Stimulated activated naive CD8-positive, alpha-beta T cell treated with anti-CD3 and anti-CD28 coated beads, Interleukin-15, Interleukin-2, amounts not matched to agents 100 ng/mL and 50 ng/mL, for 24 hours (primary cell): Measurements from ENCODE around the gene RRP1B.
A peak's percentile ranks its signal among the peaks of the same experiment; 100 is the strongest.

Source experiments
- H3K27ac Mint-ChIP-seq: one replicate; pipeline ENCODE4 v1.8.0; 2021; ENCODE audit warnings: mild to moderate bottlenecking, mixed read lengths
- H3K27me3 Mint-ChIP-seq: one replicate; pipeline ENCODE4 v1.8.0; 2021; ENCODE audit warnings: mixed read lengths
- H3K36me3 Mint-ChIP-seq: one replicate; pipeline ENCODE4 v1.8.0; 2021; ENCODE audit warnings: low read depth, mixed read lengths
- H3K4me1 Mint-ChIP-seq: one replicate; pipeline ENCODE4 v1.8.0; 2021; ENCODE audit warnings: low read depth, mixed read lengths
- H3K4me3 Mint-ChIP-seq: one replicate; pipeline ENCODE4 v1.8.0; 2021; ENCODE audit warnings: mild to moderate bottlenecking, mixed read lengths
- H3K9me3 Mint-ChIP-seq: one replicate; pipeline ENCODE4 v1.8.0; 2021; ENCODE audit warnings: mixed read lengths

Gene RRP1B

DNA sequence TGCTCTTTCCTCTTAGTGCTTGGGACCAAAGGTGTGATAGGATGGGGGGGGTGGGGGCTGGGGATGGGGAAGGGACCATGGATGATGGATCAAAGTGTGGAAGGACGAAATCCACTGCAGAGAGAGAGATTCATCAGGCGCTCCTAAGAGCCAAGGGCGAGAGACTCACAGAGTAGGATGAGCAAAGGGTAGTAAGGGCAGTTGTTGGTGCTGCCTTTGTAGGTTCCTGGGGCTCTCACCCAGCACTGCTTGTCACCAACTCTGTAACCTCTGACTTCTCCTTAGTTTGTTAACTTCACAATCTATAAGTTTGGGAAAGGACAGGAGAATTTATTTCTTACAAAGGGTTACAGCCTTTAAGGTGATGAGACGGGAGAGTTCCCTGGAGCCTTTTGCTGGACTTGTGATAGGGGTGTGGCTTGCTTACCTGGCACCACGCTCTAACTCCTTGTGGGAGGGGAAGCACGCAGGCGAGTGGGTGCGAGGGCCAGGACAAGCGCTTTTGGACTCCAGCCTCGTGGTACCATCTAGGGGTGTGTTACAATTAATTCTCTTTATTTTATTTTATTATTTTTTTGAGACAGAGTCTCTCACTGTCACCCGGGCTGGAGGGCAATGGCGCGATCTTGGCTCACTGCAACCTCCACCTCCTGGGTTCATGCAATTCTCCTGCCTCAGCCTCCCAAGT lies 58.0 kb downstream of the RRP1B start:
- H3K27me3 Mint-ChIP-seq, result peaks cover 4% of the 10 kb centered on the region
- peak overlapping the region; percentile 67 for H3K27ac Mint-ChIP-seq
- no peaks in the 10 kb centered on the region for H3K9me3 Mint-ChIP-seq
- H3K4me3 Mint-ChIP-seq, result peak overlapping the region; percentile 52
- no peaks in the 10 kb centered on the region for H3K36me3 Mint-ChIP-seq
- peaks cover 34% of the 10 kb centered on the region for H3K4me1 Mint-ChIP-seq

GRCh38 chr21:43717967-43718871 lies 58.9 kb downstream of the RRP1B start:
- H3K36me3 Mint-ChIP-seq, result no peaks in the 10 kb centered on the region
- peaks cover 4% of the 10 kb centered on the region for H3K27me3 Mint-ChIP-seq
- H3K27ac Mint-ChIP-seq, result peak overlapping the region; percentile 55
- peak overlapping the region; percentile 75 for H3K4me3 Mint-ChIP-seq
- H3K4me1 Mint-ChIP-seq, result peaks cover 38% of the 10 kb centered on the region
- no peaks in the 10 kb centered on the region for H3K9me3 Mint-ChIP-seq

- H3K27me3 Mint-ChIP-seq, result peaks cover 4% of the 10 kb centered on the region
- peaks cover 38% of the 10 kb centered on the region for H3K4me1 Mint-ChIP-seq
- no peaks in the 10 kb centered on the region for H3K36me3 Mint-ChIP-seq
- H3K27ac Mint-ChIP-seq, result peak within 1 kb of the TSS; percentile 68
- no peaks in the 10 kb centered on the region for H3K9me3 Mint-ChIP-seq
- H3K4me3 Mint-ChIP-seq, result peak within 1 kb of the TSS; percentile 87
These were observed 59.8 kb downstream of the RRP1B start, which contains the start of gene PDXK for GRCh38 chr21:43718872-43719747. TSS of gene PDXK (plus strand) at chr21:43719129. CDS start at chr21:43719295, 166 bp downstream.

DNA sequence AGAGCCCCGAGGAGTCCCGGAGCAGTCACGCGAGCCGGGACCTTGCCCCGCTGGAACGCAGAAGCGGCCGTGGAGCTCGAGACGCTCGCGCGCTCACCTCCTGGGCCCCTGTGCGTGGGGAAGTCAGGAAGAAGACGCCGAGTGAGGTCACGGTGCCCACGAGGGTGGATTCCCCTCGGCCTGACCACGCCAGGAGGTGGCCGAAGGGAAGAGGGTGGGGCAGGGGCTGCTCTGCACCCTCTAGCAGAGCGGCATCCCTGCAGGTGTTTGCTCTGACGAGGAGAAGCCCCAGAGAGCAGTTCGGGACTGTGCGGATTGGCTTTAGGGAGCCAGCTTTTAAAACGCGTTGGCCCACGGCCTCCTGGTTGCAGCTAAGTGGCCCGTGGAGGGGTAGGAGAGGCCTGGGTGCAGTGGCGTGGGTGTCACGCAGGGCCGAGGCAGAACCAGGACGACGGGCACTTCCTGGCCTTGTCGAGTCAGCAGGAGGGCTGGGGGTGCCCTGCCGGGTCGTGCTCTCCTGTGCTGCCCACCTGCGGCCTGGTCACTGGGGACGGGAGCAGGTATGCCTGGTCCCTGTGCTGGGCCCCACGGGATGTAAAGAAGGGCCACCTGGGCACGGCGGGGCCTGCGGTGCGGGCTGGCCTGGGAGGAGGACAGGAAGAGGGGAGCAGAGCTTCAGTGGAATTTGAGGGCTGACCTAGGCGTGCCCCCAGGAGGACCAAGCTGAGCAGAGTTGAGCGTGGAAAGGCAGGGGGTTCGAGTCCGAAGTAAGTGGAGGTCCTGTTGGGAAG lies 60.6 kb downstream of the RRP1B start:
- peak overlapping the region; percentile 68 for H3K27ac Mint-ChIP-seq
- H3K27me3 Mint-ChIP-seq, result peaks cover 4% of the 10 kb centered on the region
- peaks cover 39% of the 10 kb centered on the region for H3K4me1 Mint-ChIP-seq
- no peaks in the 10 kb centered on the region for H3K9me3 Mint-ChIP-seq
- no peaks in the 10 kb centered on the region for H3K36me3 Mint-ChIP-seq
- peak overlapping the region; percentile 87 for H3K4me3 Mint-ChIP-seq

- H3K9me3 Mint-ChIP-seq, result no peaks in the 10 kb centered on the region
- no peak overlapping the region for H3K27ac Mint-ChIP-seq
- H3K4me3 Mint-ChIP-seq, result peak overlapping the region; percentile 87
- peaks cover 46% of the 10 kb centered on the region for H3K4me1 Mint-ChIP-seq
- H3K36me3 Mint-ChIP-seq, result no peaks in the 10 kb centered on the region
- peaks cover 4% of the 10 kb centered on the region for H3K27me3 Mint-ChIP-seq
These were observed 61.3 kb downstream of the RRP1B start for GRCh38 chr21:43720539-43721166.

DNA sequence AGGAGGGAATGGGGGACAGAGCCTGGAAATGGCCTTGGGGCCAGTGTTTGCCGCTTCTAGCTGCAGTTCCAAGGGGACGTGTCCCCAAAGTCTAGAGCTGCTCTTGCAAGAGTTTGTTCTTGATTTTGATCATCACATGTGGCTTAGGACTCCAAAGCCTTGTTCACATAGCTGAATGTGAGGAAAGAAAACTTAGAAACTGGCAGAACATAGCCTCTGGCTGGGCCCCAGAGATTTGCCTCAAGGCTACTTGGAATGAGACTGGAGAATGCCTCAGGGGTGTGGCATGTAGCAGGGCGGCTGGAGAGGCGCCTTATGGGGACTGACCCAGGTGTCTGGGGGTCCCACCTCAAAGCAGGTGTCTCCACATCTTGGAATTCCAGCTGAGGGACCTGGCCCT lies 61.8 kb downstream of the RRP1B start:
- no peaks in the 10 kb centered on the region for H3K36me3 Mint-ChIP-seq
- no peaks in the 10 kb centered on the region for H3K9me3 Mint-ChIP-seq
- H3K27me3 Mint-ChIP-seq, result peaks cover 4% of the 10 kb centered on the region
- H3K4me3 Mint-ChIP-seq, result peak overlapping the region; percentile 87
- no peak overlapping the region for H3K27ac Mint-ChIP-seq
- H3K4me1 Mint-ChIP-seq, result peaks cover 51% of the 10 kb centered on the region

DNA sequence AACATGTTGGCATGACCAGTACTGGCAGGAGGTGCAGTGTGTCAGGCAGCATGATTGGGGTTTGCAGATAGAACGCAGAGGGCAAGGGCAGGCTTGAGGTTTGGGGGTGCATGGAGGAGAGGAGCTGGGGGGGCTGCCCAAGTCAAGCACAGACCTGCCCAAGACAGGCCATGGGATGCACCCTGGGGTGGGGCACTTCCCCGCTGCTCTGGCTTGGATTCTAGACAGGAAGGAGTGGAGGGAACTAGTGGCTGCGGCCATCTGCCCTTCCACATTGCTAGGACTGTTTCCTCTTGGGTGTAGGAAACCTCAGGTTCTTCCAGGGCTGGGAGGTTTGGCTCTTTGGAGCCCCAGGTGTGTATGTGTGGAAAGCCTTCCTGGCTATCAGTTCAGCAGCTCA lies 62.6 kb downstream of the RRP1B start:
- Mint-ChIP-seq H3K27ac (no peak overlapping the region), H3K36me3 (no peaks in the 10 kb centered on the region), H3K9me3 (no peaks in the 10 kb centered on the region), H3K4me1 (peaks cover 50% of the 10 kb centered on the region), H3K4me3 (no peak overlapping the region), H3K27me3 (peaks cover 4% of the 10 kb centered on the region)

DNA sequence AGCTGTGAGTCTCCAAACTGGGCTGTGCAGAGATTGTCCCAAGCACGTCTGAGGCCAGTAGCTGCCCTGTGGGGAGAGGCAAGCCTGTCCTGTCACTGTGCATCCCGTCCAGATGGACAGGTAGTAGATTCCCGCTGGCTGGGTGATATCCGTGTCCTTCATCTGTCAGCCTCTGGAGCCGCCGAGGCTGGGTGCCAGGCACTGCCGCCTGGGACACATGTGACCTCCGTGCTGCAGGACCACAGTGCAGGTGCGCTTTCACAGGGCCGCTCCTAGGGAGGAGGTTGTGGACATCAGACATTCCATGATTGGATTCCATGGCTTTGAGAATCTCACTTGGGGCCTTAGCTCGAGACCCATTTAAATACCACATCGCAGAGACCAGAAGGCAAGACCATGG lies 64.3 kb downstream of the RRP1B start:
- no peaks in the 10 kb centered on the region for H3K27me3 Mint-ChIP-seq
- H3K36me3 Mint-ChIP-seq, result no peaks in the 10 kb centered on the region
- no peaks in the 10 kb centered on the region for H3K9me3 Mint-ChIP-seq
- H3K27ac Mint-ChIP-seq, result no peak overlapping the region
- H3K4me1 Mint-ChIP-seq, result peaks cover 57% of the 10 kb centered on the region
- H3K4me3 Mint-ChIP-seq, result no peak overlapping the region

DNA sequence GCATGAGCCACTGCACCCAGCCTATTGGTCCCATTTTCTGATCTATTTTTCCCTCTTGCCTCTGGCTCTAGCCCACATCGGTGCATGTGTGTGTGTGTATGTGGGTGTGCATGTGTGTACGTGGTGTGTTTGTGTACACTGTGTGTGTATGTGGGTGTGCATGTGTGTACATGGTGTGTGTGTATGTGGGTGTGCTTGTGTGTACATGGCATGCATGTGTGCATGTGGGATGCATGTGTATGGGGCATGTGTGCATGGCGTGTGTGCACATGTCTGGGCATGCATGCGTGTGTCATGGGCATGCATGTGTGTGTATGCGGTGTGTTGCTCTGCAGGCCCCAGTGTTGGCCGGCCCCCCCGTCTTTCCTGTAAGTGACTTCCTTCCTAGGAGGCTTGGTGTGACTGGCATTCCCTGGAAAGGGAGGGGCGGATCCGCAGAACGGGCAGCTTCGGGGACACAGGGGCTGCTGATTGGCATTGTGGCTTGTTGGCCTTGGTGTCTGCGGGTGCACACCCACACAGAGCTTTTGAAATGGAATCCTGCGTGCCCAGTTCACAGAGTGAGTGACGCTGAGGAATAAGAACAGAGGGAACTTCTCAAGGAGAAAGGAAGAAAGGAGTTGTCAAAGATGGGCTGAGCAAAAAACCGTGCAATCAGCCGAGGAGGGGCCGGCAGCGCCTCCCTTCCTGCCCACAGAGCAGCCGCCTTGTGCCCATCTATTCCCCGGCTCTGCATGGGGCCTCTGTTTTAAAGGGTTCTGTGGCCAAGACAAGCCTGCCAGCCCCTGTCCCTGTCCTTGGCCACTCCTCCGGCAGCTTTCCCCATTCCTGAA lies 67.5 kb downstream of the RRP1B start:
- H3K27me3 Mint-ChIP-seq, result no peaks in the 10 kb centered on the region
- H3K36me3 Mint-ChIP-seq, result no peaks in the 10 kb centered on the region
- peak overlapping the region; percentile 27 for H3K4me3 Mint-ChIP-seq
- H3K27ac Mint-ChIP-seq, result no peak overlapping the region
- no peaks in the 10 kb centered on the region for H3K9me3 Mint-ChIP-seq
- H3K4me1 Mint-ChIP-seq, result peaks cover 59% of the 10 kb centered on the region

DNA sequence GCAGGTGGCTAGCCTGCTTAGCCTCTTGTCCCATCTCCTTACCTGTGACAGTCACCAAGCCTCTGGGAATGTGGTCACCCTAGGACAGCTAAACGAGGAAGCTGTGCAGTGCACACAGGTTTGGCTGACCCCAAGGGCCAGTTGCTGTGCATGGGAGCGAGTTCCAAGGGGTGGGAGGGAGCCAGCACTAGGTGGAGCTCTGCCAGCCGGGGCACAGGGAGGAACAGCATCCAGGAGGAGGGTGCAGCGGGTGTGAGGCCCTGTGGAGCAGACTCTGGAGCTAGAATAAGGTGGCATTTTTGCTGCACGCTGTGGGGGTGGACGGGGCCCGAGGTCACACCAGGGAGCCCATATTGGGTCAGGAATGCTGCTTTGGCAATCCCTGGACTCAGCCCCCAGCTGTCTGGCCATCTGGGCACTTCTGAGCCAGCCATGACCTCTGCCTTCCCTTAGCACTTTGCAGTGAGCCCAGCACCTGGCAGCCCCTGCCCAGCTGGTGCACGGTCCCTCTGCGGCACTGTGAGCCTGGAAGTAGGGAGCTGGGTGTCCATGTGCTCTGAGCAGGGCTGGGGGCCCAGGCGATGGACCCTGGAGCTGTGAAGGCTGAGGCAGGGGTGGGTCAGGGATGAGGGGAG lies 68.3 kb downstream of the RRP1B start:
- Mint-ChIP-seq H3K36me3 (no peaks in the 10 kb centered on the region), H3K9me3 (no peaks in the 10 kb centered on the region), H3K4me3 (peak overlapping the region; percentile 85), H3K27me3 (no peaks in the 10 kb centered on the region), H3K27ac (peak overlapping the region; percentile 94), H3K4me1 (peaks cover 56% of the 10 kb centered on the region)

- Mint-ChIP-seq H3K4me1 (peaks cover 54% of the 10 kb centered on the region), H3K36me3 (no peaks in the 10 kb centered on the region), H3K27ac (peak overlapping the region; percentile 94), H3K9me3 (no peaks in the 10 kb centered on the region), H3K4me3 (peak overlapping the region; percentile 85), H3K27me3 (no peaks in the 10 kb centered on the region)
These were observed 68.8 kb downstream of the RRP1B start for GRCh38 chr21:43728154-43728466.

- Mint-ChIP-seq H3K4me3 (peak overlapping the region; percentile 85), H3K36me3 (peaks cover 4% of the 10 kb centered on the region), H3K9me3 (no peaks in the 10 kb centered on the region), H3K4me1 (peaks cover 60% of the 10 kb centered on the region), H3K27ac (peak overlapping the region; percentile 94), H3K27me3 (no peaks in the 10 kb centered on the region)
These were observed 69.4 kb downstream of the RRP1B start for GRCh38 chr21:43728467-43729390.
